ENCODE measurements around the gene STRN3. TPM values are rescaled to one million over a fixed set of nuclear protein-coding genes. Genes with fewer than 3 reads are reported as not detected.
"Not testable (repeated sequence)": the region's sequence is repeated elsewhere in the genome, so short reads cannot be mapped to it uniquely, and the experiment has no call there.

The STRN3 gene
- total RNA-seq, 6 donors from 2014 or later, result 21.9 to 61.4 (median 29.4) TPM

DNA sequence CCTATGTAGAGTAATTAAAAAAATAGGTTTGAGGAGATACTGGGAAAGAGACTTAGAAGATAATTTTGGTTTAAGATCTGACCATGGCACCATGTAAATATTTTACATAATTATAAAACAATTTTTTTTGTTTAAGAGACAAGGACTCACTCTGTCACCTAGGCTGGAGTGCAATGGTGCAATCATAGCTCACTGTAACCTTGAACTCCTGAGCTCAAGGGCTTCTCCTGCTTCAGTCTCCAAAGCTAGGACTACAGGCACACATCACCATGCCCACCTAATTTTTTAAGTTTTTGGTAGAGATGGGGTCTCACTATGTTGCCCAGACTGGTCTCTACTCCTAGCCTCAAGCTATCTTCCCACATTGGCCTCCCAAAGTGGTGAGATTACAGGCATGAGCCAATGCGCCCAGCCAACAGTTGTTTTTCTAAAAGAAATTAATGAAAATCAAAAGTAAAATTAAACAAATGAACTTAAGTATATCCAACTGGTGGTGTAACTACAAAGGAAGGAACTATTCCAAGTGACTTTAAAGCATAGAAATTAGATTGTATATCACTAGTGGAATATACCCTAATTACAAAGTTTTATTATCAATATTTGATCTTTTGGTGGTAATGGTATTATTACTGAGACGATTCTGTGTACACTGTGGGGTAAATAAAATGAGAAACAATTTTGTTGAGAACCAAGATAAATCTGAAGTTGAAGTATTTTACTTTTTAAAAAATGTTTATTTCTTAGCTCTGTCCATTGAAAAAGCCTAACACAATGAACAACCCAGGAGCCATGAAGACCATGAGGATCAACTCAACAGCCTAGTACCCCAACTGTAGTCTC lies 122.7 kb downstream of the STRN3 start:
- Histone ChIP-seq H3K27ac (no peak overlapping the region), H3K9me3 (no peaks in the 10 kb centered on the region), H3K4me3 (no peak overlapping the region), H3K36me3 (peaks cover 0 to 73% (median 7%) of the 10 kb centered on the region in 4 donors), H3K27me3 (no peaks in the 10 kb centered on the region), H3K4me1 (no peaks in the 10 kb centered on the region)
- TF ChIP-seq POLR2A (IDR thresholded peaks at IDR 0.05), result no peak
- TF ChIP-seq EP300 (IDR thresholded peaks at IDR 0.05), result no peak
- TF ChIP-seq, protein P1, sequence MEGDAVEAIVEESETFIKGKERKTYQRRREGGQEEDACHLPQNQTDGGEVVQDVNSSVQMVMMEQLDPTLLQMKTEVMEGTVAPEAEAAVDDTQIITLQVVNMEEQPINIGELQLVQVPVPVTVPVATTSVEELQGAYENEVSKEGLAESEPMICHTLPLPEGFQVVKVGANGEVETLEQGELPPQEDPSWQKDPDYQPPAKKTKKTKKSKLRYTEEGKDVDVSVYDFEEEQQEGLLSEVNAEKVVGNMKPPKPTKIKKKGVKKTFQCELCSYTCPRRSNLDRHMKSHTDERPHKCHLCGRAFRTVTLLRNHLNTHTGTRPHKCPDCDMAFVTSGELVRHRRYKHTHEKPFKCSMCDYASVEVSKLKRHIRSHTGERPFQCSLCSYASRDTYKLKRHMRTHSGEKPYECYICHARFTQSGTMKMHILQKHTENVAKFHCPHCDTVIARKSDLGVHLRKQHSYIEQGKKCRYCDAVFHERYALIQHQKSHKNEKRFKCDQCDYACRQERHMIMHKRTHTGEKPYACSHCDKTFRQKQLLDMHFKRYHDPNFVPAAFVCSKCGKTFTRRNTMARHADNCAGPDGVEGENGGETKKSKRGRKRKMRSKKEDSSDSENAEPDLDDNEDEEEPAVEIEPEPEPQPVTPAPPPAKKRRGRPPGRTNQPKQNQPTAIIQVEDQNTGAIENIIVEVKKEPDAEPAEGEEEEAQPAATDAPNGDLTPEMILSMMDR (IDR thresholded peaks at IDR 0.05), result no peak
- TF ChIP-seq POLR2AphosphoS5 (IDR thresholded peaks at IDR 0.05), result no peak
- 94 to 98% methylated on average over 2 of the region's 2 CpGs for WGBS, 2 donors
- ATAC-seq (ENCODE audit: low FRiP score in 2 of 2), result no peak
- no peak for DNase-seq

DNA sequence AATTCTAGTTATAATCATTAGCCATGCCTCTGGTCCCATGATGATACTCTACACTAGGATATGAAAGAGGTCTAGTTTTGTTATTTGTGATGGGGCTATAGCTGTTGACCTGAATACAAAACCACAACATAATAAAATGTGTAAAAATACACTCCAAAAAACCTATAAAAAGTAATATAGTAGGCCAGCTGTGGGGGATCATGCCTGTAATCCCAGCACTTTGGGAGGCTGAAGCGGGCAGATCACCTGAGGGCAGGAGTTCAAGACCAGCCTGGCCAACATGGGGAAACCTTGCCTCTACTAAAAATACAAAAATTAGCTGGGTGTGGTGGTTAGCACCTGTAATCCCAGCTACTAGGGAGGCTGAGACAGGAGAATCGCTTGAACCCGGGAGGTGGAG lies 129.1 kb downstream of the STRN3 start:
- not testable (repeated sequence) for ATAC-seq (ENCODE audit: low FRiP score in 2 of 2); H3K27me3 ChIP-seq; H3K27ac ChIP-seq; DNase-seq; H3K9me3 ChIP-seq; H3K4me3 ChIP-seq; H3K4me1 ChIP-seq
- peaks cover 3 to 51% (median 10%) of the 10 kb centered on the region in 4 donors for H3K36me3 ChIP-seq
- WGBS, 2 donors, result 63 to 100% methylated on average over 3 of the region's 3 CpGs

DNA sequence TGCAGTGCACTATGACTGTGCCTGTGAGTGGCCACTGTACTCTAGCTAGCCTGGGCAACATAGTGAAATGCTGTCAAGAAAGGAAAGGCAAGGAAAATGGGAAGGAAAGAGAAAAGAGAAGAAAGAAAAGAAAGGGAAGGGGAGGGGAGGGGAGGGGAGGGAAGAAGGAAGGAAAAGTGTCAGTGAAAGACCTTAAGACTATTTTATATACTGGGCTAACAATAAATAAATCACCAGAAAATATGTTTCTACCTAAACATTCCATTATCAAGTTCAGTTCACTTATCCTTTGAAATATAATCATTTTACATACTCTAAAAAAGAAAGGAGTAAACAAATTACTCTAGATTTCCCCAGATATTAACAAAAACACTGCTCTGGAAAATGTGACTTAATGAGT lies 129.7 kb downstream of the STRN3 start:
- TF ChIP-seq POLR2A (IDR thresholded peaks at IDR 0.05) (no peak), EP300 (IDR thresholded peaks at IDR 0.05) (no peak), POLR2AphosphoS5 (IDR thresholded peaks at IDR 0.05) (no peak)
- TF ChIP-seq, protein P1 (IDR thresholded peaks at IDR 0.05), result no peak
- no peaks in the 10 kb centered on the region for H3K27me3 ChIP-seq
- H3K4me3 ChIP-seq, result no peak overlapping the region
- H3K9me3 ChIP-seq, result no peaks in the 10 kb centered on the region
- DNase-seq (no peak), ATAC-seq (ENCODE audit: low FRiP score in 2 of 2) (no peak)
- peaks cover 0 to 45% (median 10%) of the 10 kb centered on the region in 4 donors for H3K36me3 ChIP-seq
- H3K4me1 ChIP-seq, result no peaks in the 10 kb centered on the region
- H3K27ac ChIP-seq, result no peak overlapping the region

DNA sequence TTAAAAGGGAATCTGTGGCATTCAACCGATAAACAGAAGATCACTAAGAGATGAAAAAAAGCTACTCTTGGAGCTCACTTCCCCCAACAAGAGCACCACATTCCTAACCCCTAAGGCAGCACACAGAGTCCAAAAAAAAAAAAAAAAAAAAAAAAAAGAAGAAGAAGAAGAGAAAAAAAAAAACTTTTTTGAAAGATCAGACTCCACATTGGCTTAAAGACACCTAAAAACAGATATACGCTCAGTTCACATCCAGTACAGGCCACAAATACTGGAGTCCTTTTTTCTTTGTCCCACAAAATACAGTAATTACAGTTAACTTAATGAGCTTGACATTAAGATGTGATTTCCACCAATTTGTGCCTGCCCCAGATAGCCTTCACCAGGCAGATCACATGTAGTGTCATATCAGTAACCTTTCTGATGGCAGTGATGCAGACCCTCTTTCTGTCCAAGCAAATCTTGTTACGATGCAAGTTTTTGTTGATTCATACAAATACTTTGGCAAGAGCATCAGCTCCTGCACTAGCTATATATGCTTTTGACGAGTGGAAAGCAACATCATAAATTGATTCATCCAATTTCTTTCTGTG lies 131.2 kb downstream of the STRN3 start:
- TF ChIP-seq EP300 (IDR thresholded peaks at IDR 0.05) (no peak), POLR2A (IDR thresholded peaks at IDR 0.05) (no peak), POLR2AphosphoS5 (IDR thresholded peaks at IDR 0.05) (no peak)
- TF ChIP-seq, protein P1 (IDR thresholded peaks at IDR 0.05), result no peak
- Histone ChIP-seq H3K27ac (no peak overlapping the region), H3K36me3 (peaks cover 0 to 34% (median 10%) of the 10 kb centered on the region in 4 donors), H3K4me1 (no peaks in the 10 kb centered on the region), H3K4me3 (no peak overlapping the region), H3K27me3 (no peaks in the 10 kb centered on the region), H3K9me3 (no peaks in the 10 kb centered on the region)
- 92 to 94% methylated on average over 4 of the region's 4 CpGs for WGBS, 2 donors
- DNase-seq, result no peak
- ATAC-seq (ENCODE audit: low FRiP score in 2 of 2), result no peak

DNA sequence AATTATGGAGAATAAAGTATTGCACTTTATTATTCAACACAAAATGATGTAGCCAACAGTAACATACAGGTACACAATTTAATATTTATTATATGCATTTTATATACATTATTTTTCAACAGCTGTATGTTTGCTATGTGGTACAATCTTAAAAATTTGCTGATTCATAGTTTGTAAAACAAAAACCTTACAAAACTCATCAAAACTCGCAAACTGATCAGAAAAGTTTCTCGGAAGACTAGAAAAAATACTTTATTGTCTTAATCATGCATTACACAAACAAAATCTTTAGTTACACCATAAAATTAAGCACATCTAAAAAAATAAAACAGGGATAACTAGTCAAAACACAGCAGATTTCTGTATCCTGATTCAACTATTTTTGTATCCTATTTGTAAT lies 132.4 kb downstream of the STRN3 start:
- DNase-seq, result no peak
- no peak for ATAC-seq (ENCODE audit: low FRiP score in 2 of 2)
- Histone ChIP-seq H3K4me3 (no peak overlapping the region), H3K27ac (no peak overlapping the region), H3K27me3 (no peaks in the 10 kb centered on the region), H3K36me3 (peaks cover 0 to 26% (median 6%) of the 10 kb centered on the region in 4 donors), H3K4me1 (no peaks in the 10 kb centered on the region), H3K9me3 (no peaks in the 10 kb centered on the region)
- 95% methylated on average over 2 of the region's 2 CpGs for WGBS, 2 donors
- TF ChIP-seq POLR2A (IDR thresholded peaks at IDR 0.05), result no peak
- no peak for TF ChIP-seq POLR2AphosphoS5 (IDR thresholded peaks at IDR 0.05)
- TF ChIP-seq, protein P1 (IDR thresholded peaks at IDR 0.05), result no peak
- TF ChIP-seq EP300 (IDR thresholded peaks at IDR 0.05), result no peak
